HUDEP-2 (cell line): Measurements from ENCODE around the gene TSSC4.

Experiments used
- DNase-seq, 76 experiments: peaks; one replicate each; lab custom pipeline; 2025; ENCODE audit not compliant: unreplicated experiment in 76 of 76; lab: John Stamatoyannopoulos, UW

The TSSC4 gene

GRCh38 chr11:2385156-2386151, 15.1 kb upstream of the TSSC4 start:
- DNase-seq, result no peak

GRCh38 chr11:2386591-2386990, 14.0 kb upstream of the TSSC4 start:
- no peak for DNase-seq

DNA sequence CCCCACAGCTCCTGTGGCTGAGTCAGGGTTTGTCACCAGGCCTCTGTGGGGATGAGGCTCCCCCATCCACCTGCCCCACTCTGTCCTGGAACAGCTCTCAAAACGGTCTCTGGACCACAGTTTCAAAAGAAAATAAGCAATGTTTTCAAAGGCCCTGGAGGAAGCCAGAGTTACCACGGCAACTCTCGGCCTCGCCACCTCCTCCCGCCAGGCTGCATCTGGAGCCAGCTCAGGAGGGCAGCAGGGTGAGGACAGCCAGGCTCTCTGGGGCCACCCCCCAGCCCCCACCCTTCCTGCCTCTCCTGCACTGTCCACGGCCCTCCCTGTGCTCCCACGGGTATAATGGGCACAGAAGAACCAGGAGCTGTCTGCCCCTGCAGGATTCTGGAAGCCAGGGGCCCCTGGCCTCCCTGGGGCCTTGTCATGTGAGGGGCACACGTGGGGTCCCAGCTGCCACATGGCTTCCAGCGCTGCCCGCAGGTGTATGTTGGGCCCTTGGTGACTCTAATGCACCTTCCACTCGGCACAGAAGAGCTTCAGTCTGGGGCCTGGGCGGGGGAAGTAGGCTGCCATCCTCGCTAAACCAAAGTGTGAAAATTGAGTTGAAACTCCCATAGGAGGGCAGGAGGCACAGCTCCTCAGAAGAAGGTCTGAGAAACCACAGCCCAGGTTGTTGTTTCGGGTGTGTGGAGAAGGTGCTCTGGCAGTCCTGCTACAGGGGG, 13.1 kb upstream of the TSSC4 start:
- DNase-seq, result no peak

- DNase-seq, result no peak
Measured at GRCh38 chr11:2388431-2389376, 11.8 kb upstream of the TSSC4 start.

- DNase-seq, result no peak
Measured at GRCh38 chr11:2389377-2390026, 11.0 kb upstream of the TSSC4 start.

- DNase-seq, result no peak
Measured at GRCh38 chr11:2390091-2390724, 10.3 kb upstream of the TSSC4 start.

- DNase-seq, result peak in 47 of 76 experiments; percentile 9 to 62 (median 41)
Measured at GRCh38 chr11:2390725-2391151, 9.8 kb upstream of the TSSC4 start.

DNA sequence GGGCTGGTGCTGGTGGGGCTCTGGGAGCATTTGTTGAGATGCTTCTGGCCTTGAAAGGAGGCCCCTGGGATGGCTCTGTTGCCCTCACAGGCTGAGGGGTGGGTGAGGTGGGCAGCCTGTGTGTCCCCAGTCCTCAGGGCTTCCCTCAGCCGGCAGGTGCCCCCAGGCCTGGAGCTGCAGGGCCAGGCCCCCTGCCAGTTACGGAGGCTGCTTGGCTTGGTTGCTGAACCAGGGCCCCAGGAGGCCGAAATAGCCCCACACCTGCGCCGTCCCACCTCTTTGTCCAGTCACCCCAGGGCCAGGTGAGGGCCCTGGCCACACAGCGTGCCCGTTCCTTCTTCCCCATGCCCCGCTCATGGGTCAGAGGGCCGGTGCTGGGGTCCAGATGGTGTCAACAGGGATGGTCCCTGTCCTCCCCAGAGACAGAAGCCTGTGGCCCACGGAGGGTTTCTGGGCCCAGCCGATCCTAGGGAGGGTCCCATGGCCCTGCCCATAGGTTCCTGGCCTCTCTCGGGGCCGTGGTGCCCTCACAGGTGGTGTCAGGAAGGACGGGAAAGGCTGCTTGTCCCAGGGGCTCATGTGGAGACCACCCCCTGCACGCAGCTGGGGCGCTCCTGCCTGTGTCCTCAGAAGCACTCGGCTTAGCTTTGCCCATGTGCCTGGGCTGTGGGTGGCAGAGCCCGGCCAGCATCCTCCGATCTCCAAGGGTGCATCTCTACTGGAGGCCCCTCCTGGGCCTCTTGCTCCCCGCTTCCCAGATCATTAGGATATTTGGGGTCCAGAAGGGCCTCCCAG, 9.2 kb upstream of the TSSC4 start:
- no peak for DNase-seq

DNA sequence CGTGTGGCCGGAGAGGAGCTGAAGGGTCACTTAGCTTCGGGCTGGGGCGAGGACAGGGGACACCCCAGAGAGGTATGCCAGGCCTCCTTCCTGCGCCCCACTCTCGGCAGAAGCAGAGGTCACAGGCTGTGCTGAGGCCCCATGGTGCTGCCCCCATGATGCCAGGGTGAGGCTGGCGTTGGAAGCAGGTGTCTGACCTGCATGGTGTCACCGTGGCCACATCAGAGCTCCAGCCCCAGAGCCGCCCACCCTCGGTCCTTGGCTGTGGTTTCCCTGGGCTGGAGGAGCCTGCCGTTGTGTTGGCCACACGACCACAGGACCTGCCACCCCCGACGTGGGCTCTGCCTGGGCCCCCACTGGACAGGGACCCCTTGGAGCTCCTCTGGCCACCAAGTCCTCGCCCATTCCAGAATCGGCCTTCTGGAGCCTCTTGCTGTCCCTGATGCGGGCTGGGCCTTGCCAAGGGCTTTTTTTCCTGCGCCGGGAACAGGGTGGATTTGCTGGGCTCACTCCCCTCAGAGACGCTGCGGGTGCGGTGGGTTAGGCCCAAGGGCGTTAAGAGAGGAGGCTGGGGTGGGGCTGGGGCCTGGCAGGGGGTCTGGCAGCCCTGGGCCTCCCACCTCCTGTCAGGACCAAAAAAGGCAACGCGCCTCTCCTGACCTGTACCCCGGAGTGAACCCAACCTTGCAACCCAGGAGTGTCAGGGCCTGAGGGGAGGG, 8.2 kb upstream of the TSSC4 start:
- DNase-seq, result no peak

DNA sequence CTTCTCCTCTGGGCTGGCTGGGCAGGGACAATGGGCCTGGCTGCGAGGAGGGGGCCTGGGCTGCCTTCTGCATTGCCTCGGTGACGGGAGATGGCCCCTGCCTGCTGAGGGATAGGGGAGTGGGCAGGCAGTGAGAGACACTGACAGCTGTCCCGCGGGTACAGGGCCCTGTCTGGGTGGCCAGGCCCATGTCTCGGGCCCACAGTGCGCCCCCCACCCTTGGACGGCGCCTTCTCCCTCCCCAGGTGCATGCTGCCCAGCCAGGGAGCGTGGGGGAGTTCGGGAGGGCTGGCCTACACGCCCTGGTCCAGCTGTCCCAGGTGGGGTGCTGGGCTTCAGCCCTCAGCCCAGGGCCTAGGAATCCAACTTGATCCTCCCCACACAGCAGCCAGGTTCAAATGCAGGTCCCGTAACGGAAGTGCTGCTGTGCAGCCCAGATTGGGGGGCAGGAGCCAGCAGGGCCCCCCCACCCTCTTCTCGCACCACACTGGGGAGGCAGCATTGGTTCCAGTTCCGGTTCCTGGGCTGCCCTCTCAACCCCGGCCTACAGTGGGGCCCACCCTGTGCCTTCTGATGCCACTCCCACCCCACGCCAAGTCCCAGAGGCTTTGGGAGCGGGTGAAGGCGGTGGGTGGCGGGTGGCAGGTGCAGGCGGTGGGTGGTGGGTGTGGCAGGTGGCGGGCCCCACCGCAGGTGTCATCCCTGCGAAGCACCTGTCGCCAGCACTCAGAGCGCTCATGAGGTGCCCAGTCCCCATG, 7.3 kb upstream of the TSSC4 start:
- DNase-seq, result no peak

- no peak for DNase-seq
Measured at GRCh38 chr11:2393941-2394817, 6.4 kb upstream of the TSSC4 start.

DNA sequence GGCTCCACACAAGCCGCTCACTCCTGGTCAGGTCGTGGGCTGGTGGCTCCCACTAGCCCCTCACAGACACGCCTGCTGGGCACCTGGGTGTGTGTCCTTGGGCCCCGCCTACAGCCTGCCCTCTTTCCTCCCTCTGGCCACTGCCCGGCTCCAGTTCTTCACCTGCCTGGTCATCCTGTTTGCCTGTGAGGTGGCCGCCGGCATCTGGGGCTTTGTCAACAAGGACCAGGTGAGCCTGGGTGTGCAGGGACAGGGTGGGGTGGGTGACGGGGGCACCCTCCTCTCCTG, 5.8 kb upstream of the TSSC4 start:
- DNase-seq, result no peak

GRCh38 chr11:2395211-2395730, 5.3 kb upstream of the TSSC4 start:
- no peak for DNase-seq

DNA sequence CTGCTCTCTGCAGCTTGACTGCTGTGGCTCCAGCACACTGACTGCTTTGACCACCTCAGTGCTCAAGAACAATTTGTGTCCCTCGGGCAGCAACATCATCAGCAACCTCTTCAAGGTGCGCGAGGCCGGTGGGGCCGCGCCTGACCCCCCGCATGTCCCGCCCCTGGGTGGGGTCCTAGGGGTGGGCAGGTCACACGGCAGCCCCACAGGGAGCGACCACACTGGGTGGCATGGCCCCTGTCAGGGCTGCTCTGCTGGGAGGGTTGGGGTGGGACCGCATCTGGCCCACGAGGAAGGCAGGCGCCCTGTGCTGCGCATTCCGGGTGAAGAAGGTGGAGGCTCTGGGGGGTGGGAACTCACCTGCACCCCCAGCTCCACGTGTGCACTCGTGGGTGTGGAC, 4.7 kb upstream of the TSSC4 start:
- no peak for DNase-seq

- no peak for DNase-seq
Measured at GRCh38 chr11:2396471-2396870, 4.1 kb upstream of the TSSC4 start.

GRCh38 chr11:2397005-2397404, 3.5 kb upstream of the TSSC4 start:
- DNase-seq, result no peak
